ENCODE data around the gene PIAS2. TPM values are rescaled to one million over a fixed set of nuclear protein-coding genes. Genes with fewer than 3 reads are reported as not detected.
"Not testable (repeated sequence)": the region's sequence is repeated elsewhere in the genome, so short reads cannot be mapped to it uniquely, and the experiment has no call there.

Gene PIAS2
- total and polyA plus RNA-seq, 7 donors, result 5.5 to 66.7 (median 44.8) TPM

- H3K4me3 ChIP-seq, result no peak overlapping the region
- TF ChIP-seq CTCF (IDR thresholded peaks at IDR 0.05), result no peak
- no peaks in the 10 kb centered on the region for H3K27me3 ChIP-seq (ENCODE audit: insufficient read depth in 3 of 3, low read length in 2 of 3)
- no peak overlapping the region for H3K27ac ChIP-seq
- 97 to 99% (median 97%) methylated on average over 5 of the region's 5 CpGs for WGBS, 3 donors
- H3K4me1 ChIP-seq, result no peaks in the 10 kb centered on the region
- ATAC-seq, result no peak
- intact Hi-C loops (cut with DNase I), result no loop called here
- no peak for DNase-seq
- no peaks in the 10 kb centered on the region for H3K9me3 ChIP-seq
- H3K36me3 ChIP-seq (ENCODE audit: insufficient read depth in 1 of 2, low read depth in 1 of 2), result peaks cover 0 to 4% of the 10 kb centered on the region in 2 donors
Measured at GRCh38 chr18:46809145-46809544, 108.2 kb downstream of the PIAS2 start.

- DNase-seq; H3K27me3 ChIP-seq (ENCODE audit: insufficient read depth in 3 of 3, low read length in 2 of 3); ATAC-seq; H3K9me3 ChIP-seq; H3K36me3 ChIP-seq (ENCODE audit: insufficient read depth in 1 of 2, low read depth in 1 of 2); H3K4me3 ChIP-seq; H3K27ac ChIP-seq; H3K4me1 ChIP-seq; intact Hi-C loops (cut with DNase I): not testable (repeated sequence)
- WGBS, 3 donors, result 94 to 97% (median 96%) methylated on average over 6 of the region's 6 CpGs
Measured at GRCh38 chr18:46795945-46796344, 121.4 kb downstream of the PIAS2 start.

GRCh38 chr18:46794607-46795006 is 122.7 kb downstream of the PIAS2 start:
- H3K27me3 ChIP-seq (ENCODE audit: insufficient read depth in 3 of 3, low read length in 2 of 3), result no peaks in the 10 kb centered on the region
- H3K4me1 ChIP-seq, result no peaks in the 10 kb centered on the region
- intact Hi-C loops (cut with DNase I), result no loop called here
- DNase-seq, result no peak
- ATAC-seq, result no peak
- H3K9me3 ChIP-seq, result no peaks in the 10 kb centered on the region
- WGBS, 3 donors, result 70 to 96% (median 81%) methylated on average over 1 of the region's 1 CpG
- no peak overlapping the region for H3K4me3 ChIP-seq
- no peak for TF ChIP-seq CTCF (IDR thresholded peaks at IDR 0.05)
- H3K27ac ChIP-seq, result no peak overlapping the region
- H3K36me3 ChIP-seq (ENCODE audit: insufficient read depth in 1 of 2, low read depth in 1 of 2), result no peaks in the 10 kb centered on the region

GRCh38 chr18:46793565-46793964 is 123.7 kb downstream of the PIAS2 start:
- intact Hi-C loops (cut with DNase I), result no loop called here
- Histone ChIP-seq H3K27ac (no peak overlapping the region), H3K4me1 (no peaks in the 10 kb centered on the region), H3K9me3 (no peaks in the 10 kb centered on the region), H3K27me3 (ENCODE audit: insufficient read depth in 3 of 3, low read length in 2 of 3) (no peaks in the 10 kb centered on the region), H3K36me3 (ENCODE audit: insufficient read depth in 1 of 2, low read depth in 1 of 2) (no peaks in the 10 kb centered on the region), H3K4me3 (no peak overlapping the region)
- DNase-seq, result no peak
- no peak for ATAC-seq
- WGBS, 3 donors, result 77 to 87% (median 80%) methylated on average over 3 of the region's 3 CpGs
- no peak for TF ChIP-seq CTCF (IDR thresholded peaks at IDR 0.05)

GRCh38 chr18:46789088-46789487 is 128.2 kb downstream of the PIAS2 start:
- no peak overlapping the region for H3K27ac ChIP-seq
- no peak for DNase-seq
- no peak overlapping the region for H3K4me3 ChIP-seq
- intact Hi-C loops (cut with DNase I), result no loop called here
- H3K9me3 ChIP-seq, result no peaks in the 10 kb centered on the region
- ATAC-seq, result no peak
- TF ChIP-seq CTCF (IDR thresholded peaks at IDR 0.05), result no peak
- no peaks in the 10 kb centered on the region for H3K36me3 ChIP-seq (ENCODE audit: insufficient read depth in 1 of 2, low read depth in 1 of 2)
- H3K4me1 ChIP-seq, result no peaks in the 10 kb centered on the region
- WGBS, 3 donors, result 89 to 94% (median 92%) methylated on average over 4 of the region's 4 CpGs
- peaks cover 0 to 3% (median 0%) of the 10 kb centered on the region in 3 donors for H3K27me3 ChIP-seq (ENCODE audit: insufficient read depth in 3 of 3, low read length in 2 of 3)
